Spleen (tissue), 11 donors: ENCODE measurements around the gene METTL8. TPM values are rescaled to one million over a fixed set of nuclear protein-coding genes. Genes with fewer than 3 reads are reported as not detected.

Experiments
- DNase-seq: peaks from one replicate; pipeline ENCODE4 v3.0.0-alpha.2; 2020
- H3K27ac ChIP-seq, 8 donors: fragments of 200-600 bp; sonication (generic) in 7 of 8; 1 replicate in 4 of 8; 2 replicates in 4 of 8; pipeline versions ENCODE4 v1.5.0 to v1.8.0; 2016 to 2021; ENCODE audit warnings: inconsistent platforms in 4 of 8, mild to moderate bottlenecking in 4 of 8, moderate library complexity in 1 of 8
- H3K27me3 ChIP-seq, 7 donors: fragments of 200-600 bp; sonication (generic) in 6 of 7; replicated peaks in 1 of 7; 1 replicate in 4 of 7; 2 replicates in 3 of 7; pipeline versions ENCODE4 v1.5.0 to v1.8.0; 2016 to 2021; ENCODE audit warnings: inconsistent platforms in 3 of 7, mild to moderate bottlenecking in 1 of 7
- H3K36me3 ChIP-seq, 6 donors: fragments of 200-600 bp; sonication (generic) in 5 of 6; 1 replicate in 4 of 6; 2 replicates in 2 of 6; pipeline versions ENCODE4 v1.5.0 to v1.8.0; 2016 to 2021; ENCODE audit warnings: inconsistent platforms in 2 of 6
- H3K4me1 ChIP-seq, 6 donors: fragments of 200-600 bp; sonication (generic) in 5 of 6; 1 replicate in 3 of 6; 2 replicates in 3 of 6; pipeline versions ENCODE4 v1.5.0 to v1.8.0; 2016 to 2021; ENCODE audit warnings: inconsistent platforms in 3 of 6
- H3K4me3 ChIP-seq, 8 donors: fragments of 200-600 bp; sonication (generic) in 7 of 8; 1 replicate in 4 of 8; 2 replicates in 4 of 8; pipeline versions ENCODE4 v1.5.0 to v1.8.0; 2016 to 2021; ENCODE audit warnings: inconsistent platforms in 4 of 8, mild to moderate bottlenecking in 4 of 8, moderate library complexity in 2 of 8
- H3K9me3 ChIP-seq, 8 donors: fragments of 200-600 bp; sonication (generic) in 7 of 8; 1 replicate in 4 of 8; 2 replicates in 4 of 8; pipeline versions ENCODE4 v1.5.0 to v1.8.0; 2016 to 2021; ENCODE audit warnings: inconsistent platforms in 4 of 8
- CTCF ChIP-seq, 11 experiments: fragments of 200-600 bp in 7 of 11; fragments of 450-650 bp in 4 of 11; sonication (generic) in 4 of 11; IDR thresholded peaks in 8 of 11; conservative IDR thresholded peaks in 3 of 11; 1 replicate in 7 of 11; 2 replicates in 4 of 11; pipeline versions ENCODE4 v1.4.0 to v1.8.0; 2016 to 2021; ENCODE audit warnings: antibody characterized with exemption in 11 of 11, inconsistent platforms in 4 of 11, mild to moderate bottlenecking in 1 of 11
- POLR2A ChIP-seq, 3 donors: fragments of 450-650 bp; IDR thresholded peaks; one replicate each; pipeline ENCODE4 v1.5.1; 2017; ENCODE audit warnings: antibody characterized with exemption in 3 of 3, mild to moderate bottlenecking in 1 of 3
- POLR2AphosphoS5 ChIP-seq, 3 donors: sonication (generic); formaldehyde crosslinking; IDR thresholded peaks; one replicate each; pipeline ENCODE4 v1.5.1; 2017; ENCODE audit warnings: antibody characterized with exemption in 3 of 3
- WGBS, 5 donors: extraction: QIAGEN DNeasy Blood & Tissue Kit in 3 of 5; methylation state at CpG; one replicate each; pipeline versions ENCODE4 v1.1.5 to v1.1.7; 2013 to 2018; 5-methylcytosine and 5-hydroxymethylcytosine counted together
- intact Hi-C: fragments of 100-400 bp; cut with DNase I; formaldehyde crosslinking; loops from one replicate; pipeline ENCODE4 v1.15.0; 2023; ENCODE audit warnings: low total_unique reads
- polyA plus RNA-seq, 3 donors: library from polyadenylated mRNA; stranded (reverse); fragments of 200-250 nt; gene quantifications; one replicate each; pipeline ENCODE4 v1.2.1, GENCODE V29; 2013
- total RNA-seq, 7 donors: library from RNA; depleted of rRNA in 3 of 7; stranded (reverse); fragments of >200 nt in 3 of 7; fragmentation: NEBNext Ultra II Directional in 4 of 7; extraction: Animal tissue kit (Norgen Biotek cat#: 25700) in 4 of 7; gene quantifications; one replicate each; pipeline versions ENCODE4 v1.1.0 to v1.2.1, GENCODE V29; 2016 to 2021
- donor health status: healthy with polysubstance abuse.
- donor health status: DM: no; HTN: no; CAD: no; lungs with moderate emphysema.
- donor health status: DM: no; HTN: no; CAD: no.
- donor health status: Bipolar disorder and iron deficiency.
- donor health status: healthy.
- donor health status: DM: no; HTN: no; CAD: no.
- donor health status: DM: yes; HTN: yes; CAD: no.

Gene METTL8
- total and polyA plus RNA-seq, 10 donors = 15.4 to 48.7 (median 24.7) TPM

GRCh38 chr2:171405546-171405945 is 28.2 kb downstream of the METTL8 start:
- intact Hi-C loops = no loop called here
- H3K36me3 ChIP-seq = no peaks in the 10 kb centered on the region
- H3K27ac ChIP-seq = peak overlapping the region in 4 of 8 donors; percentile 33 to 60 (median 43)
- H3K27me3 ChIP-seq = no peaks in the 10 kb centered on the region
- no peak for DNase-seq
- H3K4me3 ChIP-seq = no peak overlapping the region
- TF ChIP-seq POLR2AphosphoS5 (IDR thresholded peaks at IDR 0.05) (no peak), CTCF (IDR thresholded peaks at IDR 0.05 in 8 of 11, conservative IDR thresholded peaks at IDR 0.05 in 3 of 11) (no peak), POLR2A (IDR thresholded peaks at IDR 0.05) (no peak)
- H3K9me3 ChIP-seq = peaks cover 0 to 18% (median 13%) of the 10 kb centered on the region in 8 donors
- H3K4me1 ChIP-seq = peaks cover 0 to 47% (median 9%) of the 10 kb centered on the region in 6 donors
- WGBS, 5 donors = 83 to 96% (median 87%) methylated on average over 1 of the region's 1 CpG

GRCh38 chr2:171404719-171405118 is 29.1 kb downstream of the METTL8 start:
- H3K27ac ChIP-seq = no peak overlapping the region
- TF ChIP-seq POLR2AphosphoS5 (IDR thresholded peaks at IDR 0.05) = no peak
- no peak for TF ChIP-seq POLR2A (IDR thresholded peaks at IDR 0.05)
- TF ChIP-seq CTCF (IDR thresholded peaks at IDR 0.05 in 8 of 11, conservative IDR thresholded peaks at IDR 0.05 in 3 of 11) = no peak

GRCh38 chr2:171404261-171404660 is 29.5 kb downstream of the METTL8 start:
- Histone ChIP-seq H3K4me3 (no peak overlapping the region), H3K27ac (no peak overlapping the region), H3K27me3 (no peaks in the 10 kb centered on the region), H3K4me1 (peaks cover 0 to 39% (median 9%) of the 10 kb centered on the region in 6 donors), H3K9me3 (peaks cover 0 to 18% (median 13%) of the 10 kb centered on the region in 8 donors), H3K36me3 (no peaks in the 10 kb centered on the region)
- intact Hi-C loops = no loop called here
- TF ChIP-seq POLR2AphosphoS5 (IDR thresholded peaks at IDR 0.05) = no peak
- TF ChIP-seq POLR2A (IDR thresholded peaks at IDR 0.05) = no peak
- no peak for TF ChIP-seq CTCF (IDR thresholded peaks at IDR 0.05 in 8 of 11, conservative IDR thresholded peaks at IDR 0.05 in 3 of 11)
- WGBS, 5 donors = 80 to 96% (median 85%) methylated on average over 5 of the region's 5 CpGs
- DNase-seq = no peak

More at GRCh38 chr2:171404719-171405118, 29.1 kb downstream of the METTL8 start:
- H3K9me3 ChIP-seq = peaks cover 0 to 18% (median 13%) of the 10 kb centered on the region in 8 donors
- intact Hi-C loops = no loop called here
- WGBS, 5 donors = 81 to 90% (median 85%) methylated on average over 2 of the region's 2 CpGs
- no peak overlapping the region for H3K4me3 ChIP-seq
- H3K36me3 ChIP-seq = no peaks in the 10 kb centered on the region
- no peaks in the 10 kb centered on the region for H3K27me3 ChIP-seq
- H3K4me1 ChIP-seq = peaks cover 0 to 40% (median 9%) of the 10 kb centered on the region in 6 donors
- DNase-seq = no peak

GRCh38 chr2:171402906-171403580 is 30.7 kb downstream of the METTL8 start:
- WGBS, 5 donors = 75 to 82% (median 76%) methylated on average over 4 of the region's 4 CpGs
- Histone ChIP-seq H3K27me3 (no peaks in the 10 kb centered on the region), H3K4me1 (peaks cover 0 to 43% (median 9%) of the 10 kb centered on the region in 6 donors), H3K27ac (no peak overlapping the region), H3K36me3 (no peaks in the 10 kb centered on the region), H3K4me3 (no peak overlapping the region), H3K9me3 (peaks cover 0 to 18% (median 13%) of the 10 kb centered on the region in 8 donors)
- DNase-seq = no peak
- intact Hi-C loops = no loop called here
- TF ChIP-seq POLR2A (IDR thresholded peaks at IDR 0.05) (no peak), POLR2AphosphoS5 (IDR thresholded peaks at IDR 0.05) (no peak), CTCF (IDR thresholded peaks at IDR 0.05 in 8 of 11, conservative IDR thresholded peaks at IDR 0.05 in 3 of 11) (no peak)
